Urothelium cell line (cell line): ENCODE measurements around the gene CAMKMT.

ENCODE experiments used
- DNase-seq: peaks from one replicate; pipeline ENCODE4 v3.0.0; 2011; ENCODE audit warnings: low spot score, mixed read lengths
- FAIRE-seq: peaks from 2 replicates; lab custom pipeline; 2011; peaks lifted over from hg19 to GRCh38; lab: Jason Lieb, UNC

CAMKMT gene

GRCh38 chr2:44361330-44362206, at the start of gene CAMKMT, which contains the start of gene PREPL:
CAMKMT (plus strand) TSS chr2:44361947.
PREPL (minus strand) TSS chr2:44361494; CDS start chr2:44346342, 15,152 bp downstream.
- peak; percentile 99 for DNase-seq
- peak; percentile 88 for FAIRE-seq

DNA sequence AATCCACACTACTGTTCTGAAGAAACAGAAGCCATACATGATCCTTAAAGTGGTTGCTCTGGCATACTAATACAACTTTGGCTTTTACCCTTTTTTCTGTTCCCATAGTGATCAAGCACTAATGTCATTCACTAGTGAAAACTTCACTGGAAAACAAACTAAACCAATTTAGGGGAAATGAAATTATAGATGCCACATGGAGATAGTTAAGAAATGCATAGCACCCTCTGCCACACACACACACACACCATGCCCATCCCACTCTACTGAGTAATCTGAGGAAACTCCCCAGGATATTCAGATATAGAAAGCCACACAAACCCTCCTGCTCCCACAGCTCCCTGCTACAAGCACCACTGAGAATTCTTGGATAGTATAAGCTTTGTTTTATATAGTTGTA, 47.4 kb upstream of the CAMKMT start:
- DNase-seq = no peak
- no peak for FAIRE-seq

GRCh38 chr2:44315945-44316344, 45.8 kb upstream of the CAMKMT start:
- DNase-seq = no peak
- FAIRE-seq = no peak

GRCh38 chr2:44320832-44321231, 40.9 kb upstream of the CAMKMT start:
- DNase-seq (no peak), FAIRE-seq (no peak)

DNA sequence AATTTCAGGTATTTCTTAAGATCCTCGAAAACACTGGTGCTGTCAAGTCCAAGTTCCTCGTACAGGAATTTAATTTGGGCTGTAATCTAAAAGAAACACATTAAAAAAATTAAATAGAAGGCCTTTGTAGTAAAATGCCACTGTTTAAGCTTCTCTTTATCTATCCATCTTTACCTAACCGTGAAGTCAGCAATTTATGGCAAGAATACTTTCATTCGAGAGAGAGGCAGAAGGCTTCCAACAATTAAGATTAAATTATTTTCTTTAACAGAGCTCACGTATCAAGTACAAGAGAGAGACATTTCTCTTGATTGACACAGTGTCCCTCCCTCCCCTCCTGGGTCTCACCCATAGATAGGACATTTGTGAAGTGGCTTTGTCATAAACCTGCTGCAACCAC, 40.4 kb upstream of the CAMKMT start:
- FAIRE-seq (no peak), DNase-seq (no peak)

DNA sequence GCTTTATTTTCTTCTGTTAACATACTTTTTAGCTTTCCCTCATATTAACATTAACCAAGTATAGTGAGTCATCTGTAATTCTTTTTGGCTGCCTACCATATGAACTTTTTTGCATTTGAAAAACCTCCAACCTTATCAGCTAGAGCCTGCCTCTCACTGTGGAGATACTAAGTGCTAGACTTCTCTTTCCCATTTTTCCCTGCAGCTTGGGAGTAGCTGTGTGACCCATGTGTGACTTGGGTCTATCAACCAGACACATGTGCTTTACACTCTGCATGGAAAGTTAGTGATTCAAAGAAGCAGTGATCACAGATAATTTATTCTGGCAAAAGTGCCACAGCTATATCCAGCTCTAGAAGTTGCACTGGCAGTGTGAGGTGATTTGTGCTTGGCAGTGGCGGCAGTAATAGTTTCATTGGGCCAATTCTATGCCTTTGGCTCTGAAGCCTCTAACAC, 36.7 kb upstream of the CAMKMT start:
- no peak for FAIRE-seq
- DNase-seq = no peak

- FAIRE-seq = no peak
- no peak for DNase-seq
These were observed 35.9 kb upstream of the CAMKMT start for GRCh38 chr2:44325897-44326296.

DNA sequence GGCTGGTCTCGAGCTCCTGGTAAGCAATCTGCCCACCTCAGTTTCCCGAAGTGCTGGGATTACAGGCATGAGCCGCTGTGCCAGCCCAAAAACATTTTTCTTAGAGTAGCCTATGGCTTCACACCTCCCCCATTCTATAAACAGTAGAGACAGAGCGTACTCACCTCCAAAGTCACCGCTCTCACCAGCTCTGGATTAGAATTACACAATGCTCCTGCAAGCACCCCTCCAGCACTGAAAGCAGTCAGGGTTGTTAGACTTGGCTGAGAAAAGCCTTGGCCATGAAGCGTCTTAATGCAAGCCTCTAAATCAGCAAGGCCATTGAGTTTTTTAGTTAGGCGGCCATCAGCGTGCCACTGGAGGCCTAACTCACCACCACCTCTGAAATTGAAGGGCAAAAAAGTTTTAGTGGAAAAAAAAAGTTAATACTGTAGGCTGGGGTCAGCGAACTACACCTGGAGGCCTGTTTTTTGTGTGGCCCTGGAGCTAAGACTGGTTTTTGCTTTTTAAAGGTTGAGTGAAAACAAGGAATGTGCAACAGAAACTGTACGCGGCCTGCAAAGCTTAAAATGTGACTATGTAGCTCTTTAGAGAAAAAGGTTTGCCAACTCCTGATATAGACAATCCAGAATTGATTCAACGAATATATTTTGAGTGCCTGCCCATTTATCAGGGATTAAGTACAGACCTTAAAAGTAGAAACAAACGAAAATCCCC, 35.0 kb upstream of the CAMKMT start:
- FAIRE-seq (no peak), DNase-seq (no peak)

GRCh38 chr2:44328750-44329149, 33.0 kb upstream of the CAMKMT start:
- DNase-seq (no peak), FAIRE-seq (no peak)

DNA sequence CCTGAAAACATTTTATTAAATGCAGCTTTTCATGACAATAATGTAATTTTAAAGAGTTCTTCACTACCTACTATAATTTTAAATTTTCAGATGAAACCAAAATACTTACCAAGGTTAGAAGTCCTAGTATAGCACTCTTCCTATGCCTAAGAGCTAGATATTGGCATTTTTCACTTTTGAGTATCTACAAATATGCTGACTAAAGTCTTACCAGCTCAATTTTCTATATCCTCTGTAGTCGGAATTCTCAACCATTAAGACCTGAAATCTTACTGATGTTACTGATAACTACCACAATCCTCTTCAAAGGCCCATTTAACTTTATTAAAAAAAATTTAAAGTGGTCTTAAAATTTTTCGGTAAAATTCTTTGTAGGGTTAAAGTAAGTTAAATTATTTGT, 32.4 kb upstream of the CAMKMT start:
- no peak for DNase-seq

DNA sequence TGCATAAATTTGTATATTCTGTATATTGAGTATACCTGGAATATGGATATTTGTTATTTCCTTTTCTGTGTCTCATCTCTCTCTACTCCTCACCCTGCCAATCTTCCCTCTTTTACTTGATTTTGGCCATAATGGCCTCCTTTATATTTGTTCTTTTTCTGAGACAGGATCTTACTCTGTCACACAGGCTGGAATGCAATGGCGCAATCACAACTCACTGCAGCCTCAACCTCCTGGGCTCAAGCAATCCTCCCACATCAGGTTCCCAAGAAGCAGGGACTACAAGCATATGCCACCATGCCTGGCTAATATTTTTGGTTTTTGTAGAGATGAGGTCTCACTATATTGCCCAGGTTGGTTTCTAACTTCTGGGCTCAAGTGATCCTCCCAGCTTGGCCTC, 30.9 kb upstream of the CAMKMT start:
- peak; percentile 17 for FAIRE-seq
- DNase-seq = no peak

More for the DNA sequence above, 32.4 kb upstream of the CAMKMT start:
- no peak for FAIRE-seq

DNA sequence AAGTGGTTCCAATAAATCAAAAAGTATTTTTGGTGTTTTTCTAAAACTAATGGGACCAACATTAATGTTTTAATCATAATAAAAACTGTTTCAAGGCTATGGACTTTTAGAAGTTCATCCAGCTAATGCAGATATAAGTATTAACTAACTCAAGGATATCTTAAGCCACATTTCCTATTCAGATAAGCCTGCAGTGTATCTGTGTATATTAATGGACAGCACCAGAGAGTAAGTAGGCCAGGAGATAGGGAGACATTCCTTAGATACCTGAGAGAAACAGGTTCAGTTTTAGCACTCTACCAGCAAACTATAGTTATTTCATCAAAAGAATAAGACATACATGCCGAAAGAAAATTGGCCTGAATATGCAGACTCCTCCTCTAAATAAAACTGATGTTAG, 27.8 kb upstream of the CAMKMT start:
- FAIRE-seq (no peak), DNase-seq (no peak)

DNA sequence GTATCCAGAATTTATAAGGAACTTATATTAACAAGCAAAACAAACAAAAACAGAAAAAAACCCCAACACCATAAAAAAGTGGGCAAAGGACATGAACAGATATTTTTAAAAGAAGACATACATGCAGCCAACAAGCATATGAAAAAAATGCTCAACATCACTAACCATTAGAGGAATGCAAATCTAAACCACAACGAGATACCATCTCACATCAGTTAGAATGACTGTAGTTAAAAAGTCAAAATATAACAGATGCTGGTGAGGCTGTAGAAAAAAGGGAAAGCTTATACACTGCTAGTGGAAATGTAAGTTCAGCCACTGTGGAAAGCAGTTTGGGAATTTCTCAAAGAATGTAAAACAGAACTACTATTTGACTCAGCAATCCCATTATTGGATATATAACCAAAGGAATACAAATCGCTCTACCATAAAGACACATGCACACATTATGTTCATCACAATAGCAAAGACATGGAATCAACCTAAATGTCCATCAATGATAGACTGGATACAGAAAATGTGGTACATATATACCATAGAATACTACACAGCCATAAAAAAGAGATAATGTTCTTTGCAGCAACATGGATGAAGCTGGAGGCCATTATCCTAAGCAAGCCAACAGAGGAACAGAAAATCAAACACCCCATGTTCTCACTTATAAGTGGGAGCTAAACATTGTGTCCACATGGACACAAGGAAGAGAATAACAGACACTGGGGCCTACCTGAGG, 25.8 kb upstream of the CAMKMT start:
- DNase-seq (no peak), FAIRE-seq (no peak)

DNA sequence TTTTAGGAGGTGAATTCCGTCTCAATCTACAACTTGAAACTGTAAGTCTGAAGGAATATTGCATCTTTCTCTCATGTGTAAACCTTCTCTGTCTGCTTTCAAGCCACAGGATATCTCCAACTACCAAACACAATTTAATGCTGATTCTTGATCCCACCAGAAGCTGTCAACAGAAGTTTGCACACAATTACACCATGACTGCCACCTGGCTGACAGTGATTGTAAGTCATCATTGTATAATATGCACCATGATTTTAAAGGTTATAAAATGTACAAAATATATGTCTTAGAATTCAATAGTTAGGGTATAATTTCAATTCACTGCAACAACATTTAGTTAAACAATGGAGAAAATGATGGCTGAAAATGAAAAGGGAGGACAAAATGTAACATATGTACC, 18.9 kb upstream of the CAMKMT start:
- DNase-seq (no peak), FAIRE-seq (no peak)

GRCh38 chr2:44347526-44347925, 14.2 kb upstream of the CAMKMT start:
- DNase-seq (no peak), FAIRE-seq (no peak)

GRCh38 chr2:44348400-44348799, 13.3 kb upstream of the CAMKMT start:
- FAIRE-seq = no peak

DNA sequence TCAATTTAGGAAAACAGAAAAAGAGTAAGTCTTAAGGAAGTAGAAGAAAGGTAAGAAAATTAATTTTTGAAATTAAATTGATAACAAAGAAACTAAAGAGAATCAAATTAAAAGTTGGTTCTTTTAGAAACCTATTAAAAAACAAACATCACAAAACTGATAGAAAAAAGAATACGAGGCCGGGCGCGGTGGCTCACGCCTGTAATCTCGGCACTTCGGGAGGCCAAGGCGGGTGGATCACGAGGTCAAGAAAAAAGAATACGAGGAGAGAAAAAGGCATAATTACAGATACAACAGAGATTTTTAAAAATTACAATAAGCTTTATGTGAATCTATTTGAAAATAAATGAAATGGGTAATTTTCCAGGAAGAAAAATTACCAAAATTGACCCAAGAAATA, 12.2 kb upstream of the CAMKMT start:
- FAIRE-seq (no peak), DNase-seq (no peak)

More at GRCh38 chr2:44348400-44348799, 13.3 kb upstream of the CAMKMT start:
- DNase-seq = no peak

DNA sequence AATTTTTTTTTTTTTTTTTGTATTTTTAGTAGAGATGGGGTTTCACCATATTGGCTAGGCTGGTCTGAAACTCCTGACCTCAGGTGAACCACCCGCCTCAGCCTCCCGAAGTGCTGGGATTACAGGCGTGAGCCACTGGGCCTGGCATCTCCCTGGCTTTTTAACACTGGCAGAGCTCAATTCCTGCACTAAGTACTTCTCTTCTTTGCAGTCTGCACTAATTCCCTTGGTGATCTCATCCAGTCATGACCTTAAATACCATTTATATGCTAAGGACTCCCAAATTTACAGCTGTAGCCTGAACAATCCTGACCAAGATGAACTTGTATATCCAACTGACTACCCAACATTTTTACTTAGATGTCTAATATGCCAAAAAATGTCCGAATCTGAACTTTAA, 10.7 kb upstream of the CAMKMT start:
- FAIRE-seq (no peak), DNase-seq (no peak)

DNA sequence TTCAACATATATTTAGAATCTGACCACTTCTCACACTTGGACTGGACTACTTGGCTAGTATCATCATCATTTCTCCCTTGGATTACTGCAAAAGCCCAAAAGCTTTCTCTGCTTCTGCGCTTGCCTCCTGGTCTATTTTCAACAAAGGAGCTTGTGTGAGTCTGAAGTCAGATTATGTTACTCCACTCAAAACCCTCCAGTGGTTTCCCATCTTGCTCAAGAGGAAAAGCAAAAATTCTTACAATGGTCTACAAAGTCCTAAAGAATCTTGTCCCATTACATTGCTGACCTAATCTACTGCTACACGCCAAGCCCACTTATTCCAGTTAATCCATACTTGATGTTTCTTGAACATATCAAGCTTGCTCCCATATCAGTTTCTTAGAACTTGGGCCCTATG, 10.1 kb upstream of the CAMKMT start:
- FAIRE-seq (no peak), DNase-seq (no peak)

DNA sequence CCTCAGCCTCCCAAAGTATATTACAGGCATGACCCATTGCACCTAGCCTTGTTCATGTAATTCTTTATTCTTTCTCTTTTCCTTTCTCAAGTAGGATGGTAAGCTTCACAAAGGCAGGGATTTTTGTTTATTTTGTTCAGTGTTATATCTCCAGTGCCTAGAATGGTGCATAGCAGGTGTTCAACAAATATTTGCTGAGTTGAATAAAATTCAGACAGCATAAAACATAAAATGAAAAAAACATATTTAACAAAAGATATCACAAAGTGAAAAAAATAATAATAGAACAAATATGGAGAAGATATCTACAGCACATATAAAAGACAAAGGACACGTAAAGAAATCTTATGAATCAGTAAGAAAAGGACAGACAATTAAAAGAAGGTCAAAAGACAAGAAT, 9.2 kb upstream of the CAMKMT start:
- no peak for FAIRE-seq
- no peak for DNase-seq

- FAIRE-seq (no peak), DNase-seq (no peak)
These were observed 7.0 kb upstream of the CAMKMT start for GRCh38 chr2:44354761-44355160.
